Measurements from ENCODE around the gene SGF29. TPM values are rescaled to one million over a fixed set of nuclear protein-coding genes. Genes with fewer than 3 reads are reported as not detected.

SGF29 gene
- total and polyA plus RNA-seq, 2 of the 4 experiments (the other 2 are of a cell fraction): 4.3 to 7.7 TPM

GRCh38 chr16:28534542-28535373 lies 19.0 kb upstream of the SGF29 start:
- ATAC-seq (ENCODE audit: low read depth) (no peak), DNase-seq (no peak)
- H2BK5ac ChIP-seq (ENCODE audit: low read depth, low read length, poor library complexity, severe bottlenecking): no peak overlapping the region
- H3K18ac ChIP-seq (ENCODE audit: low read depth, low read length): no peak overlapping the region
- ChIA-PET CTCF (no interaction called here), POLR2A (ENCODE audit: unreplicated experiment) (no interaction called here)
- in situ Hi-C loops (cut with MboI; ENCODE audit: low sequenced_read_pairs) (no loop called here), intact Hi-C loops (cut with micrococcal nuclease) (loop anchor here (5.0 kb wide), 2 partner anchors 42 to 83 kb away; partner anchors contain the start of genes APOBR and CLN3), dilution Hi-C loops (cut with HindIII; ENCODE audit: low sequenced_read_pairs, unreplicated experiment) (no loop called here)
- H4K20me1 ChIP-seq (ENCODE audit: insufficient read depth, low read length): no peaks in the 10 kb centered on the region; the same call in 1 of the 2 replicates
- no peak overlapping the region for H3K27ac ChIP-seq (ENCODE audit: insufficient read depth, low read length)
- H3K9ac ChIP-seq (ENCODE audit: low read depth, low read length): no peak overlapping the region
- H2AK9ac ChIP-seq (replicated peaks; ENCODE audit: low read depth, low read length, poor library complexity): no peak overlapping the region
- H4K5ac ChIP-seq (ENCODE audit: low read depth, low read length): no peak overlapping the region
- no TSS peak for BruUV-seq (replicated peaks)
- H2AFZ ChIP-seq (replicated peaks; ENCODE audit: low read length, poor library complexity): no peak overlapping the region
- H2BK20ac ChIP-seq (ENCODE audit: low read depth, low read length): no peak overlapping the region
- peaks cover 12% of the 10 kb centered on the region; the same call in 1 of the 2 replicates for H3K9me1 ChIP-seq (ENCODE audit: insufficient read depth, low read length)
- H2BK15ac ChIP-seq (ENCODE audit: low read depth, low read length): no peak overlapping the region
- H3K14ac ChIP-seq (replicated peaks; ENCODE audit: low read depth, low read length): no peak overlapping the region
- no peak overlapping the region for H3K56ac ChIP-seq (ENCODE audit: extremely low read depth, insufficient read depth, low read length)
- 20% methylated on average over 1 of the region's 5 CpGs; no CpG with 5 or more reads in 1 of the 2 experiments for WGBS, 2 experiments (ENCODE audit: extremely low coverage in 2 of 2, insufficient read length in 1 of 2)
- no peak overlapping the region for H3K4ac ChIP-seq (ENCODE audit: low read depth, low read length)
- peaks cover 17 to 26% of the 10 kb centered on the region in 2 experiments for H3K79me1 ChIP-seq (ENCODE audit: low read depth in 1 of 2, low read length in 2 of 2)
- H2AK5ac ChIP-seq (ENCODE audit: low read depth, low read length): no peak overlapping the region
- no peak overlapping the region for H3K4me3 ChIP-seq (ENCODE audit: insufficient read depth, low read depth, low read length)
- H3K4me1 ChIP-seq (ENCODE audit: control insufficient read depth, insufficient read depth, low read length): peaks cover 9% of the 10 kb centered on the region
- no peak overlapping the region for H4K91ac ChIP-seq (ENCODE audit: insufficient read depth, low read depth, low read length)
- peaks cover 28% of the 10 kb centered on the region for H3K36me3 ChIP-seq (ENCODE audit: control insufficient read depth, insufficient read depth, low read length)
- no peak overlapping the region for H3K4me2 ChIP-seq (ENCODE audit: low read depth, low read length)
- no peak overlapping the region for H3K23ac ChIP-seq (ENCODE audit: low read depth, low read length)
- no peaks in the 10 kb centered on the region for H3K27me3 ChIP-seq (ENCODE audit: control insufficient read depth, insufficient read depth, low read length)
- H3K9me3 ChIP-seq (ENCODE audit: control insufficient read depth, insufficient read depth, low read length): no peaks in the 10 kb centered on the region
- no peak overlapping the region for H2BK120ac ChIP-seq (ENCODE audit: low read depth, low read length)
- H4K8ac ChIP-seq (ENCODE audit: low read depth in 2 of 2, low read length in 2 of 2): no peak overlapping the region
- TF ChIP-seq CEBPB (IDR thresholded peaks at IDR 0.05; ENCODE audit: low read depth, low read length) (no peak), SMC3 (IDR thresholded peaks at IDR 0.05; ENCODE audit: low read depth, low read length) (no peak), POLR2A (IDR thresholded peaks at IDR 0.05; ENCODE audit: low read depth, low read length) (no peak), CHD1 (IDR thresholded peaks at IDR 0.05; ENCODE audit: low read depth, low read length) (no peak), NFE2L2 (IDR thresholded peaks at IDR 0.05; ENCODE audit: low read depth, low read length) (no peak), CTCF (conservative IDR thresholded peaks at IDR 0.05; ENCODE audit: low read depth, low read length) (no peak), ELK1 (IDR thresholded peaks at IDR 0.05; ENCODE audit: borderline replicate concordance, low read depth, low read length) (no peak), RAD21 (IDR thresholded peaks at IDR 0.05; ENCODE audit: low read length) (no peak), RFX5 (IDR thresholded peaks at IDR 0.05; ENCODE audit: low read depth, low read length) (no peak), RCOR1 (IDR thresholded peaks at IDR 0.05; ENCODE audit: insufficient replicate concordance, low read length) (no peak), FOS (IDR thresholded peaks at IDR 0.05; ENCODE audit: low read depth, low read length) (no peak), USF2 (IDR thresholded peaks at IDR 0.05; ENCODE audit: low read depth, low read length) (no peak), MXI1 (IDR thresholded peaks at IDR 0.05; ENCODE audit: borderline replicate concordance, low read depth, low read length) (no peak), MAFK (IDR thresholded peaks at IDR 0.05; ENCODE audit: low read depth, low read length) (no peak), BHLHE40 (IDR thresholded peaks at IDR 0.05; ENCODE audit: low read depth, low read length) (no peak)

Measured in IMR-90 (cell line).